Fibroblast of villous mesenchyme (primary cell): ENCODE measurements around the gene KCNJ14. TPM values are rescaled to one million over a fixed set of nuclear protein-coding genes. Genes with fewer than 3 reads are reported as not detected.
"Not testable (repeated sequence)": the region's sequence is repeated elsewhere in the genome, so short reads cannot be mapped to it uniquely, and the experiment has no call there.

ENCODE experiments used
- DNase-seq: peaks from one replicate; pipeline ENCODE4 v3.0.0-alpha.2; 2010; ENCODE audit warnings: low read depth
- H3K4me3 ChIP-seq: 2 replicates; pipeline ENCODE4 v1.5.1; 2011; ENCODE audit warnings: low read depth, mild to moderate bottlenecking, low read length
- CTCF ChIP-seq: IDR thresholded peaks from 2 replicates; pipeline ENCODE4 v1.5.1; 2012; ENCODE audit warnings: low read depth, mild to moderate bottlenecking, low read length; ENCODE audit not compliant: insufficient read depth
- total RNA-seq: library from RNA; depleted of rRNA; stranded (reverse); fragments of >200 nt; gene quantifications from 2 replicates; pipeline ENCODE4 v1.2.3, GENCODE V29; 2012

The KCNJ14 gene
- total RNA-seq, 1 donor = 0.43 TPM

GRCh38 chr19:48480558-48481500 is 25.5 kb downstream of the KCNJ14 start:
- H3K4me3 ChIP-seq = peak overlapping the region; percentile 34
- TF ChIP-seq CTCF = no peak
- peak; percentile 29 for DNase-seq

- no peak for DNase-seq
- no peak overlapping the region for H3K4me3 ChIP-seq
- TF ChIP-seq CTCF = no peak
Measured at GRCh38 chr19:48481846-48482639, 26.7 kb downstream of the KCNJ14 start.

GRCh38 chr19:48483301-48483700 is 27.9 kb downstream of the KCNJ14 start:
- no peak for DNase-seq
- no peak for TF ChIP-seq CTCF
- H3K4me3 ChIP-seq = no peak overlapping the region

- no peak overlapping the region for H3K4me3 ChIP-seq
- no peak for TF ChIP-seq CTCF
- no peak for DNase-seq
Measured at GRCh38 chr19:48484247-48484893, 29.0 kb downstream of the KCNJ14 start.

GRCh38 chr19:48484931-48485612 is 29.7 kb downstream of the KCNJ14 start:
- DNase-seq = no peak
- no peak overlapping the region for H3K4me3 ChIP-seq
- no peak for TF ChIP-seq CTCF

- not testable (repeated sequence) for H3K4me3 ChIP-seq, DNase-seq
Measured at GRCh38 chr19:48486706-48487105, 31.3 kb downstream of the KCNJ14 start.
